Breast epithelium (tissue), 4 donors: ENCODE data around the gene TSPAN10. TPM values are rescaled to one million over a fixed set of nuclear protein-coding genes. Genes with fewer than 3 reads are reported as not detected.
A peak's percentile ranks its signal among the peaks of the same experiment; 100 is the strongest.
"Not testable (repeated sequence)": the region's sequence is repeated elsewhere in the genome, so short reads cannot be mapped to it uniquely, and the experiment has no call there.

ENCODE experiments used
- DNase-seq, 2 donors: peaks; one replicate each; pipeline ENCODE4 v3.0.0-alpha.2; 2019; ENCODE audit warnings: low spot score in 2 of 2
- H3K27ac ChIP-seq, 2 donors: fragments of 200-600 bp; sonication (generic) in 1 of 2; one replicate each; pipeline ENCODE4 v1.5.1; 2016 to 2019; ENCODE audit warnings: mild to moderate bottlenecking in 1 of 2
- H3K27me3 ChIP-seq, 2 donors: fragments of 200-600 bp; sonication (generic) in 1 of 2; one replicate each; pipeline versions ENCODE4 v1.5.1 to v1.6.0; 2017 to 2019; ENCODE audit warnings: control low read depth in 1 of 2, mild to moderate bottlenecking in 1 of 2
- H3K36me3 ChIP-seq: fragments of 200-600 bp; one replicate; pipeline ENCODE4 v1.5.1; 2019
- H3K4me1 ChIP-seq, 2 donors: fragments of 200-600 bp; sonication (generic); one replicate each; pipeline ENCODE4 v1.5.1; 2016 to 2019; ENCODE audit warnings: control low read depth in 1 of 2
- H3K4me3 ChIP-seq, 3 donors: fragments of 200-600 bp; sonication (generic); 1 replicate in 2 of 3; 2 replicates in 1 of 3; pipeline ENCODE4 v1.5.1; 2016 to 2019; ENCODE audit warnings: mild to moderate bottlenecking in 3 of 3, moderate library complexity in 2 of 3
- H3K9me3 ChIP-seq, 2 donors: fragments of 200-600 bp; sonication (generic) in 1 of 2; one replicate each; pipeline ENCODE4 v1.5.1; 2016 to 2019; ENCODE audit warnings: control low read depth in 1 of 2
- CTCF ChIP-seq, 3 donors: fragments of 450-650 bp; IDR thresholded peaks; one replicate each; pipeline ENCODE4 v1.5.1; 2016 to 2017; ENCODE audit warnings: antibody characterized with exemption in 3 of 3, mild to moderate bottlenecking in 3 of 3, moderate library complexity in 3 of 3
- POLR2A ChIP-seq: fragments of 450-650 bp; IDR thresholded peaks from one replicate; pipeline ENCODE4 v1.6.1; 2016; ENCODE audit warnings: antibody characterized with exemption, mild to moderate bottlenecking, moderate library complexity
- POLR2AphosphoS5 ChIP-seq, 3 donors: sonication (generic); formaldehyde crosslinking; IDR thresholded peaks; one replicate each; pipeline ENCODE4 v1.6.1; 2017; ENCODE audit warnings: antibody characterized with exemption in 3 of 3
- intact Hi-C: fragments of 100-400 bp; cut with DNase I; formaldehyde crosslinking; loops from one replicate; pipeline ENCODE4 v1.15.1; 2023; ENCODE audit warnings: low total_unique reads
- total RNA-seq, 3 donors: library from RNA; depleted of rRNA; stranded (reverse); fragments of >200 nt; gene quantifications; one replicate each; pipeline ENCODE4 v1.1.0, GENCODE V29; 2016

TSPAN10 gene
- total RNA-seq, 3 donors from 2014 or later: 0.80 to 3.5 (median 2.6) TPM

DNA sequence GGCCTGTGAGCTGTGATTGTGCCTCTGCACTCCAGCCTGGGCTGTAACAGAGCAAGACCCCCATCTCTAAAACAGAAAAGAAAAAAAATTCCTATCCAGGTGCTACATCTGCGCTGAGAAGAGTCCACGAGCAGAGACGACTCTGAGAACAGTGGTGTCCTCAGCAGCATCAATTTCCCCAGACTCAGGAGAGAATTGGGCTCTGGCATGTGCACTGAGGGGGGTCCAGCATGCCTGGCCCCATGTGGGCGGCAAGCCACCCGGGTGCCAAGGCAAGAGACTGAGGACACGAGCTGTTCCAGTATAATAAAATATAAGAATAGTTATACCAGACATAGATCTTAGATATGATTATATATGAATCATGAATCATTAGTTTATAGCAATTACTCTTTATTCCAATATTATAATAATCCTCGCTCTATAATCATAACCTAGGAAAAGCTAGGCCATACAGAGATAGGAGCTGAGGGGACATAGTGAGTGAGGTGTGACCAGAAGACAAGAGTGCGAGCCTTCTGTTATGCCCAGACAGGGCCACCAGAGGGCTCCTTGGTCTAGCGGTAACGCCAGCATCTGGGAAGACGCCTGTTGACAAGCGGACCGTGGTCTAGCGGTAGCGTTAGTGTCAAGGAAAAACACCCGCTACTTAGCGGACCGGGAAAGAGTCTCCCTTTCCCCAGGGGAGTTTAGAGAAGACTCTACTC lies 38.7 kb downstream of the TSPAN10 start:
- H3K9me3 ChIP-seq, H3K36me3 ChIP-seq: not testable (repeated sequence)
- peak overlapping the region in 1 of 3 donors; percentile 27 for H3K4me3 ChIP-seq

DNA sequence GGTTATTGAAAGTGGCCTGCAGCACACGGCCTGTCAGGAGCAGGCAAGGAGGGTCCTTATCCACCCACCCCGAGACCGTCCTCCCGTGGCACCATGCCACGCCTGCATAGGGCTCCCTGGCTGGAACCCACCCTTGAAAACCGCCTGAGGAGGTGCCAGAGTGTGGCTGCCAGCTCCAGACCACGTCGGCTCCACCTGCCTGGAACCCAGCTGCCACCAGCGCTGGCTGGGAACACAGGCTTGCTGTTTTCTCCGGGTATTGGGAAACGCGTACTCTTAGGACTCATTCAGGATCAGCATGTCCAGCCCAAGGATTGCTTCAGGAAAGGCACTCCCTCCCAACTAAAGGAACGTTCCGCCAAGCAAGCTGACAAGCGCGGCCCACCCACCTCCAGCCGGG lies 39.9 kb downstream of the TSPAN10 start:
- no peaks in the 10 kb centered on the region for H3K36me3 ChIP-seq
- no peak for TF ChIP-seq POLR2A
- no peak for TF ChIP-seq POLR2AphosphoS5 (IDR thresholded peaks at IDR 0.05)
- no peak for TF ChIP-seq CTCF (IDR thresholded peaks at IDR 0.05)
- no peaks in the 10 kb centered on the region for H3K27me3 ChIP-seq

More for the DNA sequence above, 38.7 kb downstream of the TSPAN10 start:
- TF ChIP-seq CTCF (IDR thresholded peaks at IDR 0.05): peak; percentile 41 to 70 (median 67)
- intact Hi-C loops, H3K27me3 ChIP-seq, H3K27ac ChIP-seq, DNase-seq, H3K4me1 ChIP-seq: not testable (repeated sequence)

GRCh38 chr17:81680150-81680549 lies 43.2 kb downstream of the TSPAN10 start:
- H3K36me3 ChIP-seq: no peaks in the 10 kb centered on the region
- intact Hi-C loops: no loop called here

More for the DNA sequence above, 39.9 kb downstream of the TSPAN10 start:
- peak overlapping the region in 1 of 3 donors; percentile 9 for H3K4me3 ChIP-seq
- DNase-seq: peak in 1 of 2 donors; percentile 61
- intact Hi-C loops: no loop called here
- H3K27ac ChIP-seq: peak overlapping the region; percentile 66 to 71
- H3K9me3 ChIP-seq: no peaks in the 10 kb centered on the region
- peaks cover 0 to under 1% of the 10 kb centered on the region in 2 donors for H3K4me1 ChIP-seq

GRCh38 chr17:81681672-81682071 lies 44.7 kb downstream of the TSPAN10 start:
- H3K27ac ChIP-seq: no peak overlapping the region
- TF ChIP-seq CTCF (IDR thresholded peaks at IDR 0.05): no peak
- TF ChIP-seq POLR2A: no peak
- no peak for TF ChIP-seq POLR2AphosphoS5 (IDR thresholded peaks at IDR 0.05)
- H3K27me3 ChIP-seq: no peaks in the 10 kb centered on the region
- H3K36me3 ChIP-seq: no peaks in the 10 kb centered on the region
- no peaks in the 10 kb centered on the region for H3K9me3 ChIP-seq
- intact Hi-C loops: no loop called here
- peaks cover 14 to 28% of the 10 kb centered on the region in 2 donors for H3K4me1 ChIP-seq
- no peak overlapping the region for H3K4me3 ChIP-seq
- DNase-seq: no peak

More at GRCh38 chr17:81680150-81680549, 43.2 kb downstream of the TSPAN10 start:
- TF ChIP-seq POLR2AphosphoS5 (IDR thresholded peaks at IDR 0.05): no peak
- TF ChIP-seq POLR2A: no peak
- no peak for TF ChIP-seq CTCF (IDR thresholded peaks at IDR 0.05)
- Histone ChIP-seq H3K27me3 (no peaks in the 10 kb centered on the region), H3K27ac (no peak overlapping the region), H3K4me1 (peaks cover 9 to 16% of the 10 kb centered on the region in 2 donors), H3K4me3 (no peak overlapping the region), H3K9me3 (no peaks in the 10 kb centered on the region)
- DNase-seq: no peak

DNA sequence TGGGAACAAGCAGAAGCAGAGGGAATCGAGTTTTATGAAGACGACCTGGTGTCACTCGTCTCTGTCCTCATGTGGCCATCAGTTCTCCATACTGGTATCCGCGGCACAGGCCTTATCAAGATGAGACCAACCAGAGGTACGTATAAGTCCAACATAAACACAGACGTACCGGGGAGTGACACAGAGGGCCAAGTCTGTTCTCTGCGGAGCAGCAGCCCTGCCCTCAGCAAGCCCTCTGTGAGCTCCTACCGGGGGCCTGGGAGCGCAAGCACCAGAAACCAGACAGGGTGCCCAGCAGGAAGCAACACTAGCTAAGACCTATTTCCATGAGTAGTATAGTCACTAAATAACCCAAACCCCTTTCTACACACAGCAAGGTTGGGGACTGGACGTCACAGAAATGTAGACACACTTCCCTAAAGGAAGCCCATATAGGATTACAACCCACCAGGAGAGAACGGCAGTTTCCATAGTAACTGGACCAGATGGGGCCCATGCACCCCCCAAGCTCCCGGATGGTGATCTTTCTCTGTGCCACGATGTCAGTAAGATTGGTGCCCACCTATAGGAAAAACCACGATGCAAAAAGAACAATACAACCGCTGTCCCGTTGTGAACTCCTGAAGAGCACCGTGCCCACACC lies 45.7 kb downstream of the TSPAN10 start:
- H3K27ac ChIP-seq: peak overlapping the region; percentile 88 to 89
- DNase-seq: no peak
- peak overlapping the region; percentile 73 to 100 (median 83) for H3K4me3 ChIP-seq
- intact Hi-C loops: no loop called here
- no peak for TF ChIP-seq POLR2AphosphoS5 (IDR thresholded peaks at IDR 0.05)
- no peak for TF ChIP-seq POLR2A
- no peak for TF ChIP-seq CTCF (IDR thresholded peaks at IDR 0.05)
- no peaks in the 10 kb centered on the region for H3K27me3 ChIP-seq
- peaks cover 14 to 28% of the 10 kb centered on the region in 2 donors for H3K4me1 ChIP-seq
- H3K36me3 ChIP-seq: no peaks in the 10 kb centered on the region
- H3K9me3 ChIP-seq: no peaks in the 10 kb centered on the region
